IPS DF 19.7 (cell line): ENCODE results near the gene RALGPS1.

Source experiments
- DNase-seq: peaks from one replicate; pipeline ENCODE4 v3.0.0-alpha.2; 2013; ENCODE audit warnings: low read depth, low spot score

The RALGPS1 gene

DNA sequence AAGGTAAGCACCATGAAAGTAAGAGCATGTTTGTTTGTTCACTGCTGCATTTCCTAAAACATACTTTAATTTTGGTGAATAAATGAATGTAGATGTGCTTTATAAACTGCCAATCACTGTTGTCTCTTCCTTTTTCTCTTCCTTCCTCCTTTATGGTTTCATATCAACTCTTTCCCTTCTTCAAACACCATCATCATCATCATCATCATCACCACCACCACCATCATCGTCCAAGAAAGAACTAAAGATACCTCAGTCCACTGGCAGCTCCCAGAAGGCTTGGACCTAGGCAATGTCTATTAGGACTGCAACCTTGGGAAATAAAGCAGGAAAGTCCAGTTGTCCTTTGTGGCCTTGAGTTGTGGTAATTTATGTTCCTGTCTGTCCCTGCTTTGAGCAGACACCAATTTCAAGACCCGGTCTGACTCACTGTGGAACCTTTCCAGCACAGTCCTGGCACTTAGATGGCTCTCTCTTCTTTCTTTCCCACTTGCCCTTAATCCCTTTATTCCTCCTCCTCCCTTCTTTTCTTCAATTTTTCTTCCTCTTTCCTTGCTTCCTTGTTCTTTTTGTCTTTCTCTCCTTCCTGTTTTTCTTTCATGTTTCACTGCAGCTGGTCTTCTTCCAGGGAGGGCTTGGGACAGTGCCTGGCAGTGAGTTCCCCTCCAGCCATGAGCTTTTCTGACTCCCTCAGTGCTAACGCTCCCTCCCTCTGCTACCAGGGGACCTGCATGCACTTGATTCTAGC is 108.5 kb downstream of the RALGPS1 start:
- no peak for DNase-seq

DNA sequence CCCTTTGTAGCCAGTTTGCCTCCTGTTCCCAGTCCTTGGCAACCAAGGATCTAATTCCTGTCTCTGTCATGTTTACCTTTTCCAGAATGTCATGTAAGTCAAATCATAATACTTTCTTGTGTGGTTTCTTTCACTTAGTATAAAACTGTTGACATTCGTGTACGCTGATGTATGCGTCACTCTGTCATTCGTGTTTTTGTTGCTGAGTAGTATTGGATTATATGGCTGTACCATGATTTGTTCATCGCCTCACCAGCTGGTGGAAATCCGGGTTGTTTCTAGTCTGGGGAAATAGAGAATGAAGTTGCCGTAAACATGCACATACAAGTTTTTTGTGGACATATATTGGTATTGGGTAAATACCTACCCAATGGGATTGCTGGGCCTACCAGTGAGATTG is 110.5 kb downstream of the RALGPS1 start:
- no peak for DNase-seq

DNA sequence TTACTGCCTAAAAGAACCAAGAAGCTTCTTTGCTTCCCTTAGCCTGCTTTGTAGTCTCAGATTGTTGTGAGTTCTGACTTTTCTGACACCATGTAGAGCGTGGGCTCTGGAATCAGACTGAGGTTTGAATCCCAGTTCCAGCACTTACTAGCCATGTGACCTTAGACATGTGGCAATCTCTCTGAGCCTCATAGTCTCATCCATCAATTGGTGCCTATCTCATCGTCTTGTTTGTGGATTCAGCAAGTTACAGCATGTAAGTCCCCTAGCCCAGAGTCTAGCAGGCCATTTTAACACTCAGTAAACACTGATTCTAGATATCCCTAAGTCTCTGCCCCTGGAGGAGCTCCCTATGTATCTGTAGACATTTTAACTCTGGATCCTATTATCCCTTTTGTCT is 113.1 kb downstream of the RALGPS1 start:
- DNase-seq: no peak

DNA sequence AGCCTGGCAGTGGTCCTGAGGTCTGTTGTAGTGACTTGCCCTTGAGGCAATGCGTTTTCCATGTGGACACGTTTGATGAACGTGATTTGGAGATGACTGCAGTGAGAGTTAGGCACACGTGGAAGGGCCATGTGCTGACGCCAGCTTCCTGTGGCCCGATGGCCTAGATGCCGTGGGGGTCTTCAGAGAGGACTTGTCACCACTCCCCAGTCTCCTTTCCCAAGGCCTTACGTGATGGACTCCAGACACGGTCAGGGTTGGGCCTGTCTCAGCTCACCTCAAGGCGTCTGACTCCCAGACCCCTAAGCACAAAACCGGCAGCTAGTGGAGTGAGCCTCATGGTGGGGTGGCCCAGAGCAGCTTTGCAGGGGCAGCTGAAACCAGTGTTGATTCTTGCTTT is 115.0 kb downstream of the RALGPS1 start:
- no peak for DNase-seq

DNA sequence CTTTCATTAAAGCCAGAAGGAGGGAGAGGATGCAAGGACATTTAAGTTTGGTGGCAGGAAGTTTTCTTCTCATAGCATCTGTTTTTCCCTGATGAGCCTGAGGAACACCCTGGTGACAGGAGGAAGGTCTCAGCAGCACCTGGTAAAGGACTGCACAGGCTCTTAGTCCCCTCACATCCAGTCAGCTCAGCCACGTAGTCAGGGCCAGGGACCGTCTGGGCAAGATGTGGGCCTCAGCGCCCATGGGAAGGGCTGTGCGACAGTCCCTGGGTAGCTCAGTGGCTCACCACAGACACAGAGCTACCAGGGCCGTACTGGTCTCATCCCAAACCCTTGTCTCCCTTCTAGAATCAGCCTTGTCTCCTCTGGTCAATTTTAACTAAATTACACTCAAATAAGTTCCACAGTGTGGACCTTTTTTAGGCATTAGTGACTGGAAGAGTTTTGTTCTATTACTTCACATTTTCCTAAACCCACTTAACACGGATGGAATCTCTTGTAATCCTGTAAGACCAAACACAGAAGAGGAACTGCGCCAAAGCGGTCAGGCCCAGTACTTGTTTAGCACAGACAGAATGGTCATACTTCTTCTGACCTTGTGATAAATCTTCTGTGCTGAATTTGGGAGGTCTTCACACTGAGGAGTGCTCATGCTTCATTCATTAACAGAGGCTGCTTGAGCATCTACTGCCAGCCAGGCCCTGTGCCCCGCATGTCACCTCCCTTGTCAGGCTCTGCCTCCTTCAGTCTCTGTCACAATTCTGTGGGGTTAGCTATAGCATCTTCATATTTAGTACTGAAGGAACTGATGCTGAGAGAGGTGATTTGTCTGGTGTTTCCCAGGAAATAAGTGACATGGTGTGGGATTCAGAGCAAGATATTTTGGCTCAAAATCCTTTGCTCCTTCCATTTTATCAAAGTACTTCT is 116.5 kb downstream of the RALGPS1 start:
- no peak for DNase-seq

DNA sequence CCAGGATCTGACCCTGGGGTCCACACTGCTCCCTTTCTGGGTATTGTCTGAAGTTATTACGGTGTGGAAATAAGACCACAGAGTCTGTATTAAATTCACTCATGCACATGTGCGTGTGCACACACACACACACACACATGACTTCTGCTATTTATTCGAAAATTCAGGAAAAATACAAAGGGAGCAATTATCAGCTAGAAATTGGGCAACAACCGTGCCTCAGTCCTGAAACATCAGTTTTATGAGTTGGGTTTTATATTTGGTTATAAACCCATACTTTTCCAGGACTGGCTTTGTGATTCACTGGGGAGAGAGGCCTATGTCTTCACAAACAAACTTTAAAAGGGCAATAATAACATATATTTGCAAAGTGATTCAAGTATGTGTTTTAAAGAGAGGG is 117.7 kb downstream of the RALGPS1 start:
- DNase-seq: no peak

DNA sequence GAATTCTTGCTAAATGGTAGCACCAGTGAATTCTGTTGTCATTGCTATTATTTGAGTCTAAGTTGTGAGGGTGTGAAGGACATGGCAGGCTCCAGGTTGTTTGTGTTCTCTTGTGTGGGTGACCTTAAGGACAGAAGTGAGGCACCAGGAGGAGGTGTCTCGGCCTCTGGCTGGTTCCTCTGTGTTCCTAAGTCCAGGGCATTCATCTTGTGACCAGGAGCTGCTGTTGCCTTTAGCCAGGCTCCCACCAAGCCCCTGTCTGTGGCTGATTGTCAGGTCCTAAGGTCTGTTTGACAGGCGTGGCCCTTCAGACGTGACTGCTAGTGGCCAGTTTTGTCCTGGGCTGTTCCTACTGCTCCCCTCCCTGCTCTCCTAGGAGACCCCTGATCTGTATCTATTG is 118.5 kb downstream of the RALGPS1 start:
- no peak for DNase-seq

DNA sequence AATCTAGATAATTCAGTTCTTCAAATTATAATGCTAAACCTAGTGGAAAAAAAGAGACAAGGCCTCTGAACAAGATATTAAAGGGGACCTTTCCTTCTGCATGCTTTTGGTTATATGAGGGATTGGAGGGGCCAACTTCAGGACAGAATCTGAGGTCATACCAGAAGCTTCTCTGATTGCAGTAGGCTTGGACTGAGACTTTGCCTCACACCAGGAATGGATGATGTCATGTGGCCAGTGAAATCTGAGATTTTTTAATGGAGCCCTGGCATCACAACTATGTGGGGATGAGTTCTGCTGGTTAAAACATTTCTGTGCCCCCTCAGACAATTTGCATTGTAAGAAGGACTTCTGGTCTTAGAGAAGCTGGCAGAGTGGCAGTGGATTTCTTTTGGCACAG is 119.2 kb downstream of the RALGPS1 start:
- no peak for DNase-seq

DNA sequence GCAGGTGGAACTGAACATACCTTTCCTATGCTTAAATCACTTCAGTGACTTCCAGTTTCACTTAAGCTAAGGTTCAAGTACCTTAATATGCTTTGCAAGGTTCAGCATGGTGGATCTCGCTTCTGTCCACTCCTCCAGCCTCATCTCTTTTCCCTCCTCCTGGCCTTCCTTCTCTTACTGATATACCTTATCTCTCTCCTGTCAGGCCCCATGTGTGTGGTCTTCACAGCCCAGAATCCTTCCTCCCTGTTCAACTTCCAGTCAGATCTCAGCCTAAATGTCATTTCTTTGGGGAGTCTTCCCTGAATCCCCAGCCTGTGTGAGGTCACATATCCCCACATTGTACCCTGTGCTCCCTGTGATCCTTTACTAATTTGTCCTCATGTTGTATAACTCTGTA is 120.1 kb downstream of the RALGPS1 start:
- DNase-seq: no peak

DNA sequence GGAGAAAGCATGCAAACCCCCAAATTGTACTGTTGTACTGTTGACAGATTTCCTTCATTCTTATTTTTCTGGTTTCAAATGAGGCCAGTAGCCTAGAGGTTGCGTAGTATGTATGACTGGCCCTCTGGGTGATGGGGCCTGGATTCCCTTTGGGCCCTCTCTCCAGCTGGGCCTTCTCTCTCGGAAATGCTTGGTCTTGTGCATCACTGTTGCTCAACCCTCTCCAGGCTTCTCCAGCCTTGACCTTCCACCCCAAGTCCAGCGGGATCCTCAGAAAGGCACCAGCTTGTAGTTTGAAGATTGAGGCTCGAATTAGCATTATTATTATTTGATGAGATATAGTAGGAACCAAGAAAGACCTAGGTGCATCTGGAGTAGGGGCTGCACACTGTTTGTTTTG is 120.8 kb downstream of the RALGPS1 start:
- DNase-seq: no peak

DNA sequence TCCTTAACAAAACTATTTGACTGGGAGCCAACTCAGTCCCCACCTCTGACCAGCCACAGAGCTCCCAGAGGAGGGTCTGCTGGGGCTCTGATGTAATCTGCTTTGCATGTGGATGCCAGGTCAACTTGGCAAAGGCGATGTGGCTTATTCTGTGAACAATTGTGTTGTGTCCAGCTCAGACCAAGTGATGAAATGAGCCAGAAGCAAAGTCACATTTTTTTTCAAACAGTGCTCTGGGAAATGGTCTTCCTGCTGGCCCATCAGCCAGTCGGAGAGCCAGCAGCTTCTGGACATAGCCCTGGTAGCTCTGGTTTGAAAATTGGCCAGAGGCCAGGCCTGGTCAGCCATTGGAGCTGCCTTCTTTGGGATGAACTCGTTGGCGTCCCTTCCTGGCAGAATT is 121.4 kb downstream of the RALGPS1 start:
- no peak for DNase-seq

DNA sequence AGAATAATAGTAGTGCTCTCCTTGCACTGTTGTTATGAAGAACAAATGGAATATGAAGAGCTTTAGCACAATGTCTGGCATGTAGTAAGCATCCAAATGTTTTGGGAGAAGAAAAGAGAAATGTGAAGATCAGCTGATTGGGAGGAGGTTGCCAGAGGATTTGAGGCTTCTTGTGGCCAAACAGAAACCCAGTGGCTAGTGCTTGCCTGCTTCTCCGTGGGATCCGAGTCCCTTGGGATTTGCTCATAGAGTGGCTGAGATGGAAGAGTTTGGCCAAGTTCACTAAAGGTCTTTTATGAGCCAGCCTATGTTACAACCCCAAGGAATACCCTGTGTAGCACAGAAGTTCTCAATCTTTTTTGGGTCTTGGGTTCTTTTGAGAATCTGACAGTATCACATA is 121.9 kb downstream of the RALGPS1 start:
- no peak for DNase-seq

DNA sequence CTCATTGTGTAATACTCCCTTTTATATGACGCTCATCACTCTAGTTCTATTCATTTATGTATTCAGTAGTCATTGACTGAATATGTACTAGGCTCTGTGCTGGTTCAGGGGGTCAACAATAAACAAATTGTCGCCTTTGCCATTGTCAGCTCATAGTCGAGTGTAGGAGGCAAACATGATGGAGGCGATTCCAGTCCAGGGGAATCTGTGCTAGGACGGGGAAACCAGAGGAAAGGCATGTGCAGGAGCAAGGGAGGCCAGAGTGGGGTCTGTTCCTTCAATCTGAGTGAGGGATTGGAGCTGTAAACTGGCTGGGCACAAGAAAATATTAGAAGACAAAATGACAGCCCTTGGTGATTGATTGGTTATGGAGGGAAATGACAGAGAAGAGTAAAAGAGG is 123.9 kb downstream of the RALGPS1 start:
- DNase-seq: no peak

DNA sequence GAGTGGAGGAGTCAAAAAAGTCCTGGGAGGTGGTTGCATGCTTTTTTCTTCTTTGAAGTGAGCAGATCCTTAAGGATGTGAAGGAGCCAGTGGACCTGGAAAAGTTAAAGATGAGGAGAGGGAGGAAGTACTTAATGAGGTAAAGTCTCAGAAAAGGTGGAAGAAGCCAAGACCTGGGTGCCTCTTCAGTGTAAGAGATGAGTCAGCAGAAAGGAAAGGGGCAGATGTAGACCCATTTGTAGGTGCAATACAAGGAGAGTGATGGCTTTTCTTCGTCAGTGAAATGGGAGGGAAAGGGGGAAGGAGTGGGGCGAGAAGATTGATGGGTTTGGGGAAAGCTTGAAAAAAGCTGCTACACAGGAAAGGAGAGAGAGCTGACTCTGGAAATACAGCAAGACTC is 124.9 kb downstream of the RALGPS1 start:
- DNase-seq: no peak

DNA sequence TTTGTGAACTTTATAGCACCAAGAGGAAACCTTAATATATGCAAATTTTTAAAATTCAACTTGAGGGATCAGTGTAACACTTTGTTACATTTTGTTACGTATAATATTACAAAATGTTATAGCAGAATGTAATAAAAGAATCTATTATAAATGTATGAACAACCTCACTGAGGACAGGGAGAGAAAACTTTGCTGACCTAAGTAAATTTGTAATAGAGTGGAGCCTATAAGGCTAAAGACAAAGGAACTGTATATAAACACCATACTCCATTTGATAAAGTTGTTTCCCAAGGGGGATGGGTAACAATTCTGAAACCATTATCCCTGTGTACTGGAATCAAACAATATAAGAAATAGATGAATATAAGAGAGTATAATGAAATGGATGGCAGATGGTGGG is 130.6 kb downstream of the RALGPS1 start:
- DNase-seq: no peak

DNA sequence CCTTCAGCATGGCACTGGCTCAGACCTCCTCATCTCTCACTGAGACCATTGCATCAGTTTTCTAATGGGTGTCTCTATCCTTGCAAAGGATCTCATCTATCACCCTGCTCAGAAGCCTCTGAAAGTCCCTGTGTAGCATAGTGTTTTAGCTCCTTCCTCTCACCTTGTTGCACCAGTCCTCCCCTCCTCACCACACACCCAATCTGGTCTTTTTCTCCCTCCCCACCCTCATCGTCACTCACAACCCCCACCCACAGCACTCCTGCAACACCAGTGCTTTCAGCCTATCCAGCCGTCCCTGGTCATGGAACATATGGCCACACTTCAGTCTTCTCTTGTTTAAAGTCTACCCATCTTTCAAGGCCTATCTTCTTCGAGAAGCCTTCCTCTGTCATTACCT is 133.4 kb downstream of the RALGPS1 start:
- no peak for DNase-seq

DNA sequence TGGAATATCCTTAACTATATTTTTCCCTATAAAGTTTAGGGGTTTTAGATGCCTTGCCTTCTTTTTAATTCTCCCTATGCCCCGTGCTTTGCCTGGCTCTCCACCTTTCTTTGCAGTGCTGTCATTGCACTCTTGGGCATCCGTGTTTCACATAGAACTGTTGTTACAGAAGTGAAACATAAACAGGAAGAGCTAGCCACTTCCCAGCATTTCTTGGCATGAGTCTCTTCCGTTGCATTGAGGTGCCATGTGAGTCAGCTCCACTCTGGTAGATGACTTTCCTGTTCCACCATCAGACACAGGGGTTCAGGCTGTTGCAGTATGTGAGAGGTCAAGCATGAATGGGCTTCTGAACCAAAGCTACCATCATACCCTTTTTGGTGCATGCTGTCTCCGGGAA is 134.5 kb downstream of the RALGPS1 start:
- DNase-seq: no peak

DNA sequence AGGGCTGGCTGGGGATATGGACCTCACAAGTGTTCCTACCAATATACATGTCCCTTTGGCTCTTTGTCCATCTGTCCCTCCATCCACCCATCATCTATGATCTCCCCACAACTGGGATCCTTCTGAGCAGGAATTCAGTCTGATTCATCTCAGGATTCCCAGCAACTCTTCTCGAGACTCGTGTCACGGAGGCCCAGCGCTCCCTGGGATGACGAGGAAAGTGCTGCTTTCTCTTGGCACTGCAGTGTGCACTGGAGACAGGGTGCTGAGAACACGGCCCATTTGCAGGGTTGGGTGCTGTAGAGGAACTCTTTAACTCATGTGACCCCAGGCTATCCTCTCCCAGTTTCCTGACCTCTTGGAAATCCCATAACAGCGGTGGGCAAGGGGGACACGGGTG is 135.0 kb downstream of the RALGPS1 start:
- DNase-seq: no peak

DNA sequence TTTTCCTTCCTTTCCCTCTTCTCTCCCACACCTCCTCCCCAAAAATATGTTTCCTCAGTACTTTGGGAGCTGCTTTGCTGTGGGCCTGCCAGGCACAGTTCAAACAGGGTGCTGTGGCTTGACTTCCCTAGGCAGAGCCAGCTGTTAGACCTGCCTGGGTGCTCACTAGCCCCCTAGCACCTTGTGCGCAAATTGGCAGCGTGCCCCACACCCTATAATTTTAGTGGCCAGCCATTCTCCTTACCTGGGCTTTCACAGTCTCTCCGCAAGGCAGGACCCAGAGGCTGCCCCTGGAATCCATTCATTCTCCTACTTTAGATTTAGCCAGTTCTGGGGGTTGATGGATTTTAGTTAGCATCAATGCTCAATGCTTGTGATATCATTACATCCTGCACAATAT is 135.6 kb downstream of the RALGPS1 start:
- DNase-seq: no peak

DNA sequence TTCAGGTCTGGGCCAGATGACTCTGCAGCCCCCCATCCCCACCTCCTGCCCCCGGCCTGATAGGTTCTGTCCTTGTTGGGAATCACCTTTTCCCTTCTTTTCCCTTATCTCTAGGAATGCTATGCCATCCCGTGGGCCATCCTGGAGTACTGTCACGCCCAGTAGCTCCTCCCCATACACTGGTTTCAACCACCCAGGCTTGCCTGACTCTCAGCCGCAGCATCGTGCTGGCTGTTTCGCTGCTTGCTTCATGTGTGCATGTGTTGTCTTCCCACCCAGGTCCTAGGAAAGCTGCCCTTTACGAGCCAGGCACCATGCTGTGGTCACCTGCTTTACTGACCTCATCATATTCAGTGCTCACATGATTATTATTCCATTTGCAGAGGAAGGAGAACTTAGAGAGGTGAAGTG is 136.0 kb downstream of the RALGPS1 start:
- DNase-seq: no peak

DNA sequence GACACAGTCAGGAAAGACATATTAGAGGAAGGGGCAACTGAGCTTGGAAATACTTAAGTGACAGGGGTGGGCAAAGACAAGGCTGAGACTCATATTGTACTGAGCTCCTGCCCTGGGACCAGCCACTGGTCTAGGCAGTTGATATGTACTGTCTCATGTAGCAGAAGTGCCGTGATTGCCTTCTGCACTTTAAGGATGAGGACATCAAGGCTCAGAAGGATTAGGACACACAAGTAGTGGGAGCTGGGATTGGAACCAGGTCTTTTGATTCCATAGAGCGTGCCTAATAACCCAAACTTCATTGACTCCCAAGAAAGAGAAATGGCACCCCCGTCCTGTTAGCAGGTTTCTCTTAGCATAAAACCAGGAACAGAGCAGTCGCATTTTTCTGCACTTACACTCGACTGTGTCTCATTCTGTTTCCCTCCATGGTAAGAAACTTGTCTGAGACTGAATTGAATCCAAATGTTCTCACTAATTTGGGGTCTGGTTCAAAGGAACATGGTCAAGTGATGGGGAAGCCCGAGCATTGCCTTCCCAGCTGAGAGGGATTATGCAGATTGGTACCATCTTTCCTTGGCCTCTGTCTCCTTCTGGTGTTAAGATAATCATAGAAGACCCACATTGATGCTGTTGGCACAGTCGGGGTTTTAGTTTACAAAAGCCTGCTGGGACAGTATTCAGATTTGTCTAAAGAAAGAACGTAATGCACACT is 137.5 kb downstream of the RALGPS1 start:
- DNase-seq: no peak

DNA sequence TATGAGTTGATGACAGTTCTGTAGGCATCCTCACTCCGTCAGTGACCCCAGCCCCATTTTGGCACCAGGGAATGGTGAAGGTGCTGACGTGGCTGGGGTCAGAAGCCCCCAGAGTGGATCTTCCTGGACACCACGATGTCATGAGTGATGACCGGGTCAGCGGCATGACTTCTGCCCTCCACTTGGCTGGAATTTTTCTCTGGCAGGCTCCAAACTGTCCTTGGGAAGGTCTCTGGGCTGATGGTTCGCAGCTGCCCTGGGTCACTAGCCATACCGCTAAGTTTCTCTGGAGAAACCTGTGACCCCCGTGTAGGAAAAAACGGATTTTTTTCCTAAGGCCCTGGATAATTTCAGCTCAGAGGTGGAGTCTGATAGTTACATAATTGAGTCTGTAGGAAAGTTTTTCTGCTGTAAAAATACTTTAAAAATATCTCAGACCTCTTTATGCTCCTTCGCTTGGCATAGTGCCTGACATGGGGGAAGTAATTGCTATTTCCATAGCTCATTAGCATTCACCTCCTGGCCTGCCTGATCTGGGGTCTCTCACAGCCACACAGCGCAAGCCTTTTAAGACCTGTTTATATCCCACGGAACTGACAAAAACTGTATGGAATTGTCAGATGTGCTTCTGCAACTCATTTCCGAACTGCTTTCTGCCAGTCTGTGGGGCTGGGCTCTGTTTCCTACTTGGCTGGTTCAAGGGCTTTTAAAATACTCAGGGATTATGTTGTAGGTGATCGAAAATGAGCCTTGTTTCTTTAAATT is 138.7 kb downstream of the RALGPS1 start:
- no peak for DNase-seq
